ENCODE measurements around the gene GBP5.

- TF ChIP-seq CTCF (IDR thresholded peaks at IDR 0.05) (no peak), POLR2A (IDR thresholded peaks at IDR 0.05) (no peak)
These were observed 15.3 kb upstream of the GBP5 start for GRCh38 chr1:89288051-89288340.

Measured in esophagus squamous epithelium (tissue), 4 donors.